ENCODE measurements around the gene KRTAP9-1. TPM values are rescaled to one million over a fixed set of nuclear protein-coding genes. Genes with fewer than 3 reads are reported as not detected.

Gene KRTAP9-1
- total and polyA plus RNA-seq, 2 of the 13 experiments (the other 11 are each of a cell fraction or from before 2014, with no cell fraction given), result not detected

DNA sequence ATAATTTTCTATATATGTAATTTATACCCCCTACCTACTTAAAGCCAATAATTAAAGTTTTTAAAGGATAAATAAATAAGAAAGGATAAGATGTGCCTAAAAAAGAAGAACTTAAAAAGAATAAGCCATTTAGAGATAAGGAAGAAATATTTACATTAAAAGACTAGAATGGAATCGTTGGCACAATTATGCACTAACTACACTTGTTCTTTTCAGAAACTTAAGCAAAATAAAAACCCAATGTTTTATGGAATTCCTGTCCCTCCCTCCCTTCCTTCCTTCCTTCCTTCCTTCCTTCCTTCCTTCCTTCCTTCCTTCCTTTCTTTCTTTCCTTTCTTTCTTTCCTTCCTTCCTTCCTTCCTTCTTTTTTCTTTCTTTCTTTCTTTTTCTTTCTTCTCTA, 44.8 kb upstream of the KRTAP9-1 start:
- BruUV-seq (replicated peaks), result no TSS peak
- no peak overlapping the region for H3K27ac ChIP-seq (ENCODE audit: extremely low read length, insufficient read depth, low read length)
- H3K9ac ChIP-seq (ENCODE audit: insufficient read depth, low read depth, low read length), result no peak overlapping the region
- intact Hi-C loops (cut with micrococcal nuclease; ENCODE audit: unreplicated experiment) (no loop called here), in situ Hi-C loops (cut with HindIII; ENCODE audit: extremely low pct_ligation_motif_present, low pct_unique_long_range_greater_than_20kb) (no loop called here)
- 5% methylated on average over 1 of the region's 1 CpG for WGBS (ENCODE audit: low lambda C conversion rate)
- H3K4me2 ChIP-seq (ENCODE audit: low read depth, low read length), result no peak overlapping the region
- ATAC-seq, result no peak
- H3K27me3 ChIP-seq (ENCODE audit: control insufficient read depth in 1 of 2, insufficient read depth in 2 of 2, low read length in 2 of 2), result no peaks in the 10 kb centered on the region
- TF ChIP-seq SIN3B (IDR thresholded peaks at IDR 0.05; ENCODE audit: low read length), result no peak
- peak; percentile 20 for TF ChIP-seq HNRNPK (IDR thresholded peaks at IDR 0.05; ENCODE audit: low read depth, low read length, poor library complexity, severe bottlenecking)
- TF ChIP-seq U2AF2 (IDR thresholded peaks at IDR 0.05; ENCODE audit: low read depth, low read length), result peak; percentile 81; the same call in 1 of the 2 replicates
- CTCF ChIA-PET (ENCODE audit: low intra/inter-chr PET ratio, low total read pairs), result no interaction called here
- POLR2A ChIA-PET, result no interaction called here
- peaks cover 40% of the 10 kb centered on the region for H3K9me3 ChIP-seq (ENCODE audit: low read length)
- no peaks in the 10 kb centered on the region for H3K4me1 ChIP-seq (ENCODE audit: insufficient read depth, low read length)
- H3K4me3 ChIP-seq (replicated peaks in 1 of 3; ENCODE audit: insufficient read depth in 1 of 3, low read depth in 2 of 3, low read length in 3 of 3), result no peak overlapping the region
- no peak for FAIRE-seq
- H4K20me1 ChIP-seq (ENCODE audit: insufficient read depth, low read length), result no peaks in the 10 kb centered on the region
- no peaks in the 10 kb centered on the region for H3K36me3 ChIP-seq (replicated peaks in 1 of 2; ENCODE audit: control insufficient read depth in 1 of 2, insufficient read depth in 2 of 2, low read length in 2 of 2)
- DNase-seq (ENCODE audit: low spot score), result no peak
- H2AFZ ChIP-seq (ENCODE audit: low read length), result no peak overlapping the region
- H3K79me2 ChIP-seq (ENCODE audit: insufficient read depth, low read length), result no peaks in the 10 kb centered on the region

DNA sequence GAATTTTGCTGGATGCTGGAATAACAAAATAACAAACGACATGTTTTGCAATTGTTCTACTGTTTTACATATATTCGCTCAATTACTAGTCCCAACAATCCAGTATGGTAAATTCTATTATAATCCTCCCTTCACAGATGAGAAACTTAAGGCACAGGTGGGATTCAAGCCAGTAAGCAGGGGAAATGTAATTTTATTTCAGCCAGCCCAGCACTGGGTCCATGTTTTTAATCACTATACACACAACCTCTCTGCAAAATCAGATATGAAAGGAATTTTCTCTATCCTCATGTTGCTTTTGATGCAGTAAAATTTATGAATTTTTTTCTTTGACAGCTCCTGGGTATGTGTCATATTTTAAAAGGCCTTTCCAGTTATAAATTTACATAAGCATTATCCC, 44.4 kb upstream of the KRTAP9-1 start:
- Histone ChIP-seq H3K4me3 (replicated peaks in 1 of 3; ENCODE audit: insufficient read depth in 1 of 3, low read depth in 2 of 3, low read length in 3 of 3) (no peak overlapping the region), H3K36me3 (replicated peaks in 1 of 2; ENCODE audit: control insufficient read depth in 1 of 2, insufficient read depth in 2 of 2, low read length in 2 of 2) (no peaks in the 10 kb centered on the region), H3K79me2 (ENCODE audit: insufficient read depth, low read length) (no peaks in the 10 kb centered on the region), H3K4me1 (ENCODE audit: insufficient read depth, low read length) (no peaks in the 10 kb centered on the region), H3K27me3 (ENCODE audit: control insufficient read depth in 1 of 2, insufficient read depth in 2 of 2, low read length in 2 of 2) (no peaks in the 10 kb centered on the region), H2AFZ (ENCODE audit: low read length) (no peak overlapping the region), H3K9me3 (ENCODE audit: low read length) (peaks cover 36% of the 10 kb centered on the region), H3K9ac (ENCODE audit: insufficient read depth, low read depth, low read length) (no peak overlapping the region), H3K27ac (ENCODE audit: extremely low read length, insufficient read depth, low read length) (no peak overlapping the region), H4K20me1 (ENCODE audit: insufficient read depth, low read length) (no peaks in the 10 kb centered on the region), H3K4me2 (ENCODE audit: low read depth, low read length) (no peak overlapping the region)
- no peak for FAIRE-seq
- ATAC-seq, result no peak
- TF ChIP-seq ZNF432 (CRISPR knock-in tag; IDR thresholded peaks at IDR 0.05; ENCODE audit: borderline replicate concordance), result no peak
- TF ChIP-seq U2AF2 (IDR thresholded peaks at IDR 0.05; ENCODE audit: low read depth, low read length), result peak; percentile 40; the same call in 1 of the 2 replicates
- POLR2A ChIA-PET, result no interaction called here
- BruUV-seq (replicated peaks), result no TSS peak
- intact Hi-C loops (cut with micrococcal nuclease; ENCODE audit: unreplicated experiment), result no loop called here
- WGBS (ENCODE audit: low lambda C conversion rate), result 0% methylated on average over 2 of the region's 2 CpGs
- no peak for DNase-seq (ENCODE audit: low spot score)
- in situ Hi-C loops (cut with HindIII; ENCODE audit: extremely low pct_ligation_motif_present, low pct_unique_long_range_greater_than_20kb), result no loop called here
- CTCF ChIA-PET (ENCODE audit: low intra/inter-chr PET ratio, low total read pairs), result no interaction called here
